Keratinocyte (primary cell): ENCODE measurements around the gene MOV10L1. TPM values are rescaled to one million over a fixed set of nuclear protein-coding genes. Genes with fewer than 3 reads are reported as not detected.

Source experiments
- DNase-seq: peaks from one replicate; pipeline ENCODE4 v3.0.0-alpha.2; 2011; ENCODE audit warnings: low read depth, missing footprints, low spot score
- FAIRE-seq: peaks from 2 replicates; lab custom pipeline; 2011; peaks lifted over from hg19 to GRCh38; lab: Jason Lieb, UNC
- H2AFZ ChIP-seq: 2 replicates; pipeline ENCODE4 v1.6.0; 2012; ENCODE audit warnings: low read length, control low read depth, inconsistent platforms; ENCODE audit not compliant: control insufficient read depth
- H3K27ac ChIP-seq: 2 replicates; pipeline ENCODE4 v1.5.1; 2011; ENCODE audit warnings: low read length; ENCODE audit not compliant: control insufficient read depth, insufficient read depth
- H3K27me3 ChIP-seq: 3 replicates; pipeline ENCODE4 v1.6.0; 2011; ENCODE audit warnings: low read length; ENCODE audit not compliant: control insufficient read depth, insufficient read depth; ENCODE audit errors: extremely low read depth
- H3K36me3 ChIP-seq, 2 experiments: 2 replicates in 1 of 2; 3 replicates in 1 of 2; pipeline ENCODE4 v1.5.1; 2011; ENCODE audit warnings: low read length in 2 of 2, mild to moderate bottlenecking in 1 of 2; ENCODE audit not compliant: control insufficient read depth in 2 of 2, insufficient read depth in 2 of 2; ENCODE audit errors: extremely low read depth in 1 of 2
- H3K4me1 ChIP-seq: 3 replicates; pipeline ENCODE4 v1.5.1; 2011; ENCODE audit warnings: low read length; ENCODE audit not compliant: control insufficient read depth, insufficient read depth; ENCODE audit errors: extremely low read depth
- H3K4me2 ChIP-seq: 3 replicates; pipeline ENCODE4 v1.6.0; 2011; ENCODE audit warnings: low read depth, low read length; ENCODE audit not compliant: control insufficient read depth, insufficient read depth; ENCODE audit errors: extremely low read depth
- H3K4me3 ChIP-seq, 3 experiments: fragments of 200-600 bp in 1 of 3; sonication (generic) in 1 of 3; 2 replicates in 2 of 3; 3 replicates in 1 of 3; pipeline ENCODE4 v1.5.1; 2011 to 2016; ENCODE audit warnings: low read length in 3 of 3, mild to moderate bottlenecking in 3 of 3, control low read depth in 2 of 3, inconsistent platforms in 1 of 3, low read depth in 1 of 3, mixed read lengths in 1 of 3, mixed run types in 1 of 3, moderate library complexity in 1 of 3; ENCODE audit not compliant: control insufficient read depth in 2 of 3, insufficient read depth in 2 of 3; ENCODE audit errors: extremely low read depth in 1 of 3
- H3K79me2 ChIP-seq: 2 replicates; pipeline ENCODE4 v1.6.0; 2012; ENCODE audit warnings: low read length; ENCODE audit not compliant: control insufficient read depth, insufficient read depth
- H3K9ac ChIP-seq: 3 replicates; pipeline ENCODE4 v1.6.0; 2011; ENCODE audit warnings: low read length; ENCODE audit not compliant: control insufficient read depth, insufficient read depth; ENCODE audit errors: extremely low read depth
- H3K9me1 ChIP-seq: 3 replicates; pipeline ENCODE4 v1.6.0; 2011; ENCODE audit warnings: low read length; ENCODE audit not compliant: control insufficient read depth, insufficient read depth; ENCODE audit errors: extremely low read depth
- H3K9me3 ChIP-seq: 2 replicates; pipeline ENCODE4 v1.5.1; 2012; ENCODE audit warnings: low read depth, low read length; ENCODE audit not compliant: control insufficient read depth
- H4K20me1 ChIP-seq: 3 replicates; pipeline ENCODE4 v1.6.0; 2011; ENCODE audit warnings: low read length; ENCODE audit not compliant: control insufficient read depth, insufficient read depth; ENCODE audit errors: extremely low read depth
- EZH2 ChIP-seq: IDR thresholded peaks from one replicate; pipeline ENCODE4 v1.6.1; 2012; ENCODE audit warnings: inconsistent platforms, mild to moderate bottlenecking, low read length, moderate library complexity
- dilution Hi-C: fragments of 300-500 bp; cut with MboI; formaldehyde crosslinking; loops from one replicate; pipeline ENCODE4 v1.7.0; 2020; ENCODE audit warnings: low sequenced_read_pairs; ENCODE audit not compliant: extremely low pct_ligation_motif_present
- polyA plus RNA-seq, 5 experiments: library from polyadenylated mRNA; depleted of rRNA in 3 of 5; stranded (reverse) in 3 of 5; stranded (forward) in 1 of 5; unstranded in 1 of 5; fragments of >200 nt; gene quantifications; 1 replicate in 1 of 5; 2 replicates in 3 of 5; 3 replicates in 1 of 5; pipeline versions ENCODE4 v1.2.1 to v1.2.3, GENCODE V29; 2011 to 2012; ENCODE audit warnings: missing spikeins in 2 of 5, low read depth in 1 of 5, low replicate concordance in 1 of 5
- TF ChIP-seq, protein P1 (sequence below), 3 experiments: IDR thresholded peaks in 1 of 3; conservative IDR thresholded peaks in 1 of 3; optimal IDR thresholded peaks in 1 of 3; 2 replicates in 2 of 3; 3 replicates in 1 of 3; pipeline versions ENCODE3 to v1.5.1; 2011; ENCODE audit warnings: low read length in 3 of 3, mild to moderate bottlenecking in 3 of 3, moderate library complexity in 2 of 3, control low read depth in 1 of 3, inconsistent platforms in 1 of 3; ENCODE audit not compliant: insufficient read depth in 2 of 3; ENCODE audit errors: extremely low read depth in 1 of 3

Gene MOV10L1
- polyA plus RNA-seq, 1 donor (not counting 4 experiments of a cell fraction or from before 2014, with no cell fraction given), result not detected

DNA sequence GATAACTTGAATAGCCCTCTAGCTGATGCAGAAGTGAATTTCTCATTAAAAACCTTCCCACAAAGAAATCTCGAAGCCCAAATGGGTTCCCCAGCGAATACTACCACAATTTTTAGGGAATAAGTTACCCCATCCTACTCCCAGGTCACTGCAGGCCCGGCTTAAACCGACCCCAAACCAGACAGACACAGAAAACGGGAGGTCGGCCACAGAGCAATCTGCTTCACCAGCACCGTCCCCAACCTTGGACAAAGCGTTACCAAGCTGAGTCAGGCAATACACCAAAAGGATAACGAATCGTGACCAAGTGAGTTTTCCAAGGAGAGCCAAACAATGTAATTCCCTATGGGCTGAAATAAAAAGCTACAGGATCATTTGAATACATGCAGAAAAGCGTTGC, 575 bp upstream of the MOV10L1 start:
- no peaks in the 10 kb centered on the region for H3K79me2 ChIP-seq
- no peak overlapping the region for H3K9ac ChIP-seq
- no peaks in the 10 kb centered on the region for H3K9me1 ChIP-seq
- dilution Hi-C loops, result no loop called here
- FAIRE-seq (no peak), DNase-seq (no peak)
- H4K20me1 ChIP-seq, result no peaks in the 10 kb centered on the region
- H3K9me3 ChIP-seq, result peaks cover 2% of the 10 kb centered on the region
- TF ChIP-seq EZH2, result no peak
- TF ChIP-seq, protein P1, sequence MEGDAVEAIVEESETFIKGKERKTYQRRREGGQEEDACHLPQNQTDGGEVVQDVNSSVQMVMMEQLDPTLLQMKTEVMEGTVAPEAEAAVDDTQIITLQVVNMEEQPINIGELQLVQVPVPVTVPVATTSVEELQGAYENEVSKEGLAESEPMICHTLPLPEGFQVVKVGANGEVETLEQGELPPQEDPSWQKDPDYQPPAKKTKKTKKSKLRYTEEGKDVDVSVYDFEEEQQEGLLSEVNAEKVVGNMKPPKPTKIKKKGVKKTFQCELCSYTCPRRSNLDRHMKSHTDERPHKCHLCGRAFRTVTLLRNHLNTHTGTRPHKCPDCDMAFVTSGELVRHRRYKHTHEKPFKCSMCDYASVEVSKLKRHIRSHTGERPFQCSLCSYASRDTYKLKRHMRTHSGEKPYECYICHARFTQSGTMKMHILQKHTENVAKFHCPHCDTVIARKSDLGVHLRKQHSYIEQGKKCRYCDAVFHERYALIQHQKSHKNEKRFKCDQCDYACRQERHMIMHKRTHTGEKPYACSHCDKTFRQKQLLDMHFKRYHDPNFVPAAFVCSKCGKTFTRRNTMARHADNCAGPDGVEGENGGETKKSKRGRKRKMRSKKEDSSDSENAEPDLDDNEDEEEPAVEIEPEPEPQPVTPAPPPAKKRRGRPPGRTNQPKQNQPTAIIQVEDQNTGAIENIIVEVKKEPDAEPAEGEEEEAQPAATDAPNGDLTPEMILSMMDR (optimal IDR thresholded peaks at IDR 0.05 in 1 of 3, IDR thresholded peaks at IDR 0.05 in 1 of 3, conservative IDR thresholded peaks at IDR 0.05 in 1 of 3; ENCODE audit: extremely low read depth in 1 of 3, insufficient read depth in 2 of 3, low read length in 3 of 3), result no peak
- no peak overlapping the region for H3K4me2 ChIP-seq
- H3K27ac ChIP-seq, result no peak overlapping the region
- peaks cover 3% of the 10 kb centered on the region for H3K27me3 ChIP-seq
- no peak overlapping the region for H2AFZ ChIP-seq
- H3K4me1 ChIP-seq, result no peaks in the 10 kb centered on the region
- H3K36me3 ChIP-seq, result no peaks in the 10 kb centered on the region
- no peak overlapping the region for H3K4me3 ChIP-seq

DNA sequence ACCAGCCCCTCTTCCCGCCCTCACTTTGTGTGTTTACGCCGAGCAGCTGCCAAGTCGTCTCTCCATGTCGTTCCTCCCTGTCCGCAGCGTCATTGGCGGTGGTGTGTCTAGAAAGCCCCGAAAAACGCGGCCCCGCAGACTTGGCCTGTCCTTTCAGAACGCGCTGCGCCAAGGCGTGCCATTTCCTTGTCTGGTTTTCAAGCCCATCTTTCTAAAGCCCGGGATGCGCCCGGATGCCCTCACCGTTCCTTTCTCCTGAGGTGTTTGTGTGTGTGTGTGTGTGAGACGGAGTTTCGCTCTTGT, 557 bp downstream of the MOV10L1 start:
- DNase-seq (no peak), FAIRE-seq (no peak)
- TF ChIP-seq, protein P1 (optimal IDR thresholded peaks at IDR 0.05 in 1 of 3, IDR thresholded peaks at IDR 0.05 in 1 of 3, conservative IDR thresholded peaks at IDR 0.05 in 1 of 3; ENCODE audit: extremely low read depth in 1 of 3, insufficient read depth in 2 of 3, low read length in 3 of 3), result no peak
- no peak for TF ChIP-seq EZH2
- no peak overlapping the region for H3K27ac ChIP-seq
- H3K4me1 ChIP-seq, result no peaks in the 10 kb centered on the region
- H3K4me2 ChIP-seq, result no peak overlapping the region
- no peaks in the 10 kb centered on the region for H3K79me2 ChIP-seq
- no peak overlapping the region for H3K9ac ChIP-seq
- peaks cover 2% of the 10 kb centered on the region for H3K9me3 ChIP-seq
- dilution Hi-C loops, result no loop called here
- H3K9me1 ChIP-seq, result no peaks in the 10 kb centered on the region
- no peaks in the 10 kb centered on the region for H4K20me1 ChIP-seq
- H2AFZ ChIP-seq, result no peak overlapping the region
- no peaks in the 10 kb centered on the region for H3K36me3 ChIP-seq
- no peak overlapping the region for H3K4me3 ChIP-seq
- no peaks in the 10 kb centered on the region for H3K27me3 ChIP-seq
